Endothelial cell (in vitro differentiated cells): ENCODE results near the gene ERC1. TPM values are rescaled to one million over a fixed set of nuclear protein-coding genes. Genes with fewer than 3 reads are reported as not detected.

Experiments
- DNase-seq: peaks from one replicate; pipeline ENCODE4 v3.0.0; 2021; ENCODE audit warnings: low spot score
- H3K27ac Mint-ChIP-seq: one replicate; pipeline ENCODE4 v1.8.0; 2021; ENCODE audit warnings: mixed read lengths, inconsistent platforms; ENCODE audit not compliant: unreplicated experiment
- H3K27me3 Mint-ChIP-seq: one replicate; pipeline ENCODE4 v1.8.0; 2021; ENCODE audit warnings: mild to moderate bottlenecking, moderate library complexity, mixed read lengths, inconsistent platforms; ENCODE audit not compliant: unreplicated experiment
- H3K36me3 Mint-ChIP-seq: one replicate; pipeline ENCODE4 v1.8.0; 2021; ENCODE audit warnings: mild to moderate bottlenecking, low read depth, mixed read lengths, inconsistent platforms; ENCODE audit not compliant: unreplicated experiment
- H3K4me1 Mint-ChIP-seq: one replicate; pipeline ENCODE4 v1.8.0; 2021; ENCODE audit warnings: mild to moderate bottlenecking, mixed read lengths, inconsistent platforms; ENCODE audit not compliant: unreplicated experiment
- H3K4me3 Mint-ChIP-seq: one replicate; pipeline ENCODE4 v1.8.0; 2021; ENCODE audit warnings: mild to moderate bottlenecking, mixed read lengths, inconsistent platforms; ENCODE audit not compliant: unreplicated experiment
- H3K9me3 Mint-ChIP-seq: one replicate; pipeline ENCODE4 v1.8.0; 2021; ENCODE audit warnings: mixed read lengths, inconsistent platforms; ENCODE audit not compliant: unreplicated experiment
- CTCF ChIP-seq: fragments of 200-600 bp; sonication (generic); IDR thresholded peaks from one replicate; pipeline ENCODE4 v1.5.0; 2021; ENCODE audit warnings: antibody characterized with exemption; ENCODE audit not compliant: unreplicated experiment
- total RNA-seq: library from RNA; stranded (reverse); fragmentation: NEBNext Ultra II Directional; extraction: Animal tissue kit (Norgen Biotek cat#: 25700); gene quantifications from one replicate; pipeline ENCODE4 v1.2.1, GENCODE V29; 2021; ENCODE audit not compliant: unreplicated experiment

ERC1 gene
- total RNA-seq, 1 donor from 2014 or later: 57.9 TPM

GRCh38 chr12:1533602-1534304, 542.7 kb downstream of the ERC1 start:
- Mint-ChIP-seq H3K4me1 (peaks cover 2% of the 10 kb centered on the region), H3K27me3 (peaks cover 10% of the 10 kb centered on the region), H3K4me3 (no peak overlapping the region), H3K27ac (no peak overlapping the region), H3K36me3 (peaks cover 3% of the 10 kb centered on the region), H3K9me3 (no peaks in the 10 kb centered on the region)
- TF ChIP-seq CTCF: no peak
- DNase-seq: no peak

GRCh38 chr12:1534748-1535147, 543.7 kb downstream of the ERC1 start:
- Mint-ChIP-seq H3K4me3 (no peak overlapping the region), H3K36me3 (peaks cover 3% of the 10 kb centered on the region), H3K4me1 (no peaks in the 10 kb centered on the region), H3K27me3 (peaks cover 4% of the 10 kb centered on the region), H3K9me3 (no peaks in the 10 kb centered on the region), H3K27ac (no peak overlapping the region)
- no peak for DNase-seq
- TF ChIP-seq CTCF: no peak

DNA sequence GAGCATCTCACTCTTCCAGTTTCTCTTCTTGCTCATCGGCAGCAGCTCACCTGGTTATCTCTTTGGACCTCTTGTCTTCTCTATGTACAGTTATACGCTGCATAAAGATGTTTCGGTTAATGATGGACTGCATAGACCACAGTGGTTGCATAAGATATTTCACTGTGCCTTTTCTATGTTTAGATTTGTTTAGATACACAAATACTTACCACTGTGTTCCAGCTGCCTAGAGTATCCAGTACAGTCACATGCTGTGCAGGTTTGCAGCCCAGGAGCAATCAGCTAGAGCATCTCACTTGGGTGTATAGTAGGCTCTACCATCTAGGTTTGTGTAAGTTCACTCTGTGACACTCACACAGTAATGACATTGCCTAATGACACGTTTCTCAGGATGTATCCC, 545.8 kb downstream of the ERC1 start:
- Mint-ChIP-seq H3K27me3 (peaks cover 4% of the 10 kb centered on the region), H3K9me3 (no peaks in the 10 kb centered on the region), H3K36me3 (peaks cover 3% of the 10 kb centered on the region)

DNA sequence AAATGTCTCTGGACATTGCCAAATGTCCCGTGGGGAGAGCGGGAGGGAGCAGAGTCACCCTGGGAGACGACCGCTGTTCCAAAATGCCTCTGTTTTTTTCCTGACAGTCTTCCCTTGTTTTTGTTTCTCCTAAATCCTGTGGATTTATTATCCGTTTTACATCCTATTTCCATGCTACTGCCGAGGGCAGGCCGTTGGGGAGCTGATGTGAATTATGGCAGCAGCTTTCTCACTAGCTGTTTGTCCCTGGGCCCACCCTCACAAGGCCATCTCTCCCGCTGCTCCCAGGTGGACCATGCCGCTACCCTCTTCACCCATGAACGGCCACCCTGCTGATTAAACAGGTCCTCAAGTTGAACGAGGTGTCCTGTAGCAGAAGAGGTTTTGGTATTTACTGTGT, 548.1 kb downstream of the ERC1 start:
- Mint-ChIP-seq H3K27ac (no peak overlapping the region), H3K27me3 (no peaks in the 10 kb centered on the region), H3K4me1 (no peaks in the 10 kb centered on the region)

More for the DNA sequence above, 545.8 kb downstream of the ERC1 start:
- no peak for DNase-seq
- Mint-ChIP-seq H3K4me1 (no peaks in the 10 kb centered on the region), H3K4me3 (no peak overlapping the region), H3K27ac (no peak overlapping the region)
- no peak for TF ChIP-seq CTCF

More for the DNA sequence above, 548.1 kb downstream of the ERC1 start:
- H3K4me3 Mint-ChIP-seq: no peak overlapping the region
- no peak for DNase-seq
- no peak for TF ChIP-seq CTCF
- H3K36me3 Mint-ChIP-seq: peaks cover 3% of the 10 kb centered on the region
- H3K9me3 Mint-ChIP-seq: no peaks in the 10 kb centered on the region
